Fibroblast of pulmonary artery (primary cell): ENCODE results near the gene ANK2.

Experiments
- DNase-seq: peaks from one replicate; pipeline ENCODE4 v3.0.0-alpha.2; 2010; ENCODE audit warnings: low read depth
- H3K4me3 ChIP-seq: replicated peaks from 2 replicates; pipeline ENCODE4 v1.5.1; 2011; ENCODE audit warnings: low read depth, mild to moderate bottlenecking, control low read depth, low read length, moderate library complexity
- TF ChIP-seq, protein P1 (sequence below): IDR thresholded peaks from 2 replicates; pipeline ENCODE4 v1.5.1; 2011; ENCODE audit warnings: mild to moderate bottlenecking, control low read depth, low read length, inconsistent platforms; ENCODE audit errors: missing control alignments

Gene ANK2

DNA sequence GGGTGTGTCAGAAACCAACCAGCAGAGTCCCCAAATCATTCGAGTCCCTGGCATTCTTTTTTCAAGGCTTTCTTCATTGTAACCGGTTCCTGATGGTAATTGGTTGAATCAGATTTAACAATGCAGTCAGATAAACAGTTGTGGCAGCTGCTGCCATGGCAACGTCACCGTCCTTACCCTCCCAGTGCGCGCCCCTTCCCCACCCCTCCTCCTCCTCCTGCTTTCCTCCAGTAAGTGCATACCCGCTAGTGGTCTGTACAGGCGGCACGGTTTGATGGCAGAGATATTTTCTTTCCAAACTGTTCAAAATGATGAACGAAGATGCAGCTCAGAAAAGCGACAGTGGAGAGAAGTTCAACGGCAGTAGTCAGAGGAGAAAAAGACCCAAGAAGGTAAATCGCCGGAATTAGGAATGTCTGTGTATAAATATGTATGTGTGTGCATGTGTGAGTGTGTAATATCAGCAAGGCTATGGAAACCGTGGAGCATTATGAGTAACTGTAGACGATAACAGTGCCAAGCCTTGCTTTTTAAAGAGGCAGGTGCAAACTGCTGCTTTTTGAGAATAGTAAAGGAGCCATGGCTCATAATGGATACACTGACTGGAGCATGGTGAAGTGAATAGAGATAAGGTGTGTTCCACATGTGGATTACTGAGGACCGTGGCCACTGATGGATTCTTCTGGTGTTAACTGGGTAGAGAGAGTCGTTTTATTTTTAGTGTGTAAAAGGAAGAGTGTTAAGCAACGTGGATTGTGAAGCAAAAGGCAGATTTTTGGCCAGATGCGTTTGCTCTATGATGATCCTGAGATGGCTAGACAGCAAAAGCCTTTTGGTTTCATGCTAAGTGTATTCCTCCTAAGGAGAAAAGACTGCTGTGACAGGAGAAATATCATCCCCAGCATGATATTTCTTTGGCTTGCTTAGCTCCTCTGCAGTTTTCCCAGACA, at the start of gene ANK2:
Gene ANK2, plus strand, starts transcription at position 233 of the 950 bp plus-strand sequence. Its CDS starts 76 bp downstream, at position 309.
- H3K4me3 ChIP-seq: no peak within 1 kb of the TSS
- TF ChIP-seq, protein P1, sequence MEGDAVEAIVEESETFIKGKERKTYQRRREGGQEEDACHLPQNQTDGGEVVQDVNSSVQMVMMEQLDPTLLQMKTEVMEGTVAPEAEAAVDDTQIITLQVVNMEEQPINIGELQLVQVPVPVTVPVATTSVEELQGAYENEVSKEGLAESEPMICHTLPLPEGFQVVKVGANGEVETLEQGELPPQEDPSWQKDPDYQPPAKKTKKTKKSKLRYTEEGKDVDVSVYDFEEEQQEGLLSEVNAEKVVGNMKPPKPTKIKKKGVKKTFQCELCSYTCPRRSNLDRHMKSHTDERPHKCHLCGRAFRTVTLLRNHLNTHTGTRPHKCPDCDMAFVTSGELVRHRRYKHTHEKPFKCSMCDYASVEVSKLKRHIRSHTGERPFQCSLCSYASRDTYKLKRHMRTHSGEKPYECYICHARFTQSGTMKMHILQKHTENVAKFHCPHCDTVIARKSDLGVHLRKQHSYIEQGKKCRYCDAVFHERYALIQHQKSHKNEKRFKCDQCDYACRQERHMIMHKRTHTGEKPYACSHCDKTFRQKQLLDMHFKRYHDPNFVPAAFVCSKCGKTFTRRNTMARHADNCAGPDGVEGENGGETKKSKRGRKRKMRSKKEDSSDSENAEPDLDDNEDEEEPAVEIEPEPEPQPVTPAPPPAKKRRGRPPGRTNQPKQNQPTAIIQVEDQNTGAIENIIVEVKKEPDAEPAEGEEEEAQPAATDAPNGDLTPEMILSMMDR: no peak
- no peak for DNase-seq

DNA sequence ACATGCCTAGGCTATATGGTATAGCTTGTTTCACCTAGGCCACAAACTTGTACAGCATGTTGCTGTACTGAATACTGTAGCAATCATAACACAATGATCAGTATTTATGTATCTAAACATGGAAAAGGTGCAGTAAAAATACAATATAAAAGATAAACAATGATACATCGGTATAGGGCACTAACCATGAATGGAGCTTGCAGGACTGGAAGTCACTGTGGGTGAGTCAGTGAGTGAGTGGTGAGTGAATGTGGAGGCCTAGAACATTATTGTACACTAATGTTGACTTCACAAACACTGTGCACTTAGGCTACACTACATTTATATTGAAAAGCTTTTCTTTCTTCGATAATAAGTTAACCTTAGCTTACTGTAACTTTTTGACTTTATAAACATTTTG, 45.6 kb upstream of the ANK2 start:
- no peak for DNase-seq
- TF ChIP-seq, protein P1: no peak

DNA sequence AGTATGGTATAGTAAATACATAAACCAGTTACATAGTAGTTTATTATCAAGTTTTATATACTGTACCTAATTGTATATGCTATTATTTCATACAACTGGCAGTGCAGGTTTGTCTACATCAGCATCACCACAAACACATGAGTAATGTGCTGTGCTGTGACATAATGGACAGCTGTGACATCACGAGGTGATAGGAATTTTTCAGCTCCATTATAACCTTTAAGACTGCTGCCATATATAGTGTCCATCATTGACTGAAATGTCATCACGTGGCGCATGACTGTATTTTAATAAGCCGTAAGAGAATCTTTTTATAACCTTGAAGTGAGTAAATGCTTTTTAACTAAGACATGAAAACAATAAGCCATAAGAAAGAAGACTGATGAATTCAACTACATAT, 44.8 kb upstream of the ANK2 start:
- H3K4me3 ChIP-seq: no peak overlapping the region
- TF ChIP-seq, protein P1: no peak
- DNase-seq: no peak

More for the DNA sequence above, 45.6 kb upstream of the ANK2 start:
- H3K4me3 ChIP-seq: no peak overlapping the region

GRCh38 chr4:113006632-113007031, 42.8 kb upstream of the ANK2 start:
- TF ChIP-seq, protein P1: no peak
- DNase-seq: no peak
- H3K4me3 ChIP-seq: no peak overlapping the region

DNA sequence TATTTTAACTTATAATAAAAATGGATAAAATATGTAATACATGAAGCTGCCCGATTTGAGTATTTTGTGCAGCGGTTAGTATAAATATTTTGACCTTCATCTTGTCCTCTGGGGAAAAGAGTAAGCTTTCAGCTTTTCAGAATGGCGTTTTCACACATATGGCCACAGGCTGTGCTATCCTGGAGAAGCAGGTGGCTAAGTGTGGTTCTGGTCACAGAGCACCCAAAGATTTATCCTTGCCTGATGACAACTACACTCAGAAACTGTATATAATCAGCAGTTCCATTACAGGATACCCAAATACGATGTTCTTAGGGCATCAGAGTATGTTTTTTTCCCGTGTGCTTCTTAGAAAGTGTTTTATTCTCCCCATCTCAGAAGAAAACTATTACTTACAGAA, 42.3 kb upstream of the ANK2 start:
- no peak for DNase-seq
- TF ChIP-seq, protein P1: no peak
- H3K4me3 ChIP-seq: no peak overlapping the region

DNA sequence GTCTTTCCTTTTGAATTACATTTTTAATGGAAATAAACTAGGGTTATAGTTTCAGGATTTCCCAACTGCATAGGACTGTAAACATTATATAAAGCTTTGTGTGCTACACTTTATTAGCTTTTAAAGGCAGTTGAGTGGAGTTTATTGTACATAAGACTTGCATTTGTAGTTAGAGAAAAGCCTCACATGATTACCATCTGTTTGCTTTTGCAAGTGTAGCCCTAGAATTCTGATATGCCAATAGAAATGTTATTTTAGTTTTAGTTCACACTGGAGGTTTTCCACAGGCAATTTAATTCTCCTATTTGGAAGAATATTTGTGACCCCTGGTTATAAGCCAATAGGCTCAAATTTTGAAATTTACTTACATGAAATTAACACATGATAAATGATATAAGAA, 41.3 kb upstream of the ANK2 start:
- no peak for DNase-seq
- H3K4me3 ChIP-seq: no peak overlapping the region
- TF ChIP-seq, protein P1: no peak
